ENCODE data around the gene KCTD16. TPM values are rescaled to one million over a fixed set of nuclear protein-coding genes. Genes with fewer than 3 reads are reported as not detected.

KCTD16 gene
- total and polyA plus RNA-seq, 2 experiments from 2014 or later, result 0.45 to 3.4 TPM

- H3K4me2 ChIP-seq, result no peak overlapping the region
- no peak for DNase-seq (ENCODE audit: low spot score)
- H3K79me2 ChIP-seq, result no peaks in the 10 kb centered on the region
- no peak overlapping the region for H2AFZ ChIP-seq
- no peaks in the 10 kb centered on the region for H3K36me3 ChIP-seq (replicated peaks; ENCODE audit: insufficient read depth, low read depth)
- no peak overlapping the region for H3K27ac ChIP-seq
- WGBS (ENCODE audit: low lambda C conversion rate, missing lambda C conversion rate), result 85% methylated on average over 3 of the region's 3 CpGs
- no peaks in the 10 kb centered on the region for H3K9me2 ChIP-seq (replicated peaks; ENCODE audit: insufficient read depth)
- H3K9me3 ChIP-seq (ENCODE audit: low read depth), result no peaks in the 10 kb centered on the region
- no peaks in the 10 kb centered on the region for H4K20me1 ChIP-seq (ENCODE audit: insufficient read depth, poor library complexity, severe bottlenecking)
- no peak overlapping the region for H3K4me3 ChIP-seq
- H3K4me1 ChIP-seq (ENCODE audit: insufficient read depth), result no peaks in the 10 kb centered on the region
- no peaks in the 10 kb centered on the region for H3K27me3 ChIP-seq
- no peak for TF ChIP-seq EZH2phosphoT487 (IDR thresholded peaks at IDR 0.05; ENCODE audit: low read depth, severe bottlenecking, unreplicated experiment)
- no peak for TF ChIP-seq EZH2 (IDR thresholded peaks at IDR 0.05; ENCODE audit: borderline replicate concordance)
- TF ChIP-seq CTCF (IDR thresholded peaks at IDR 0.05; ENCODE audit: poor library complexity), result no peak
These were observed 147.3 kb downstream of the KCTD16 start for GRCh38 chr5:144318011-144318410.

GRCh38 chr5:144318460-144318859 lies 147.8 kb downstream of the KCTD16 start:
- no peaks in the 10 kb centered on the region for H3K36me3 ChIP-seq (replicated peaks; ENCODE audit: insufficient read depth, low read depth)
- no peaks in the 10 kb centered on the region for H3K4me1 ChIP-seq (ENCODE audit: insufficient read depth)
- H3K4me3 ChIP-seq, result no peak overlapping the region
- no peaks in the 10 kb centered on the region for H3K27me3 ChIP-seq
- H3K79me2 ChIP-seq, result no peaks in the 10 kb centered on the region
- no peak overlapping the region for H2AFZ ChIP-seq
- DNase-seq (ENCODE audit: low spot score), result no peak
- H3K4me2 ChIP-seq, result no peak overlapping the region
- TF ChIP-seq EZH2phosphoT487 (IDR thresholded peaks at IDR 0.05; ENCODE audit: low read depth, severe bottlenecking, unreplicated experiment) (no peak), EZH2 (IDR thresholded peaks at IDR 0.05; ENCODE audit: borderline replicate concordance) (no peak), CTCF (IDR thresholded peaks at IDR 0.05; ENCODE audit: poor library complexity) (no peak)
- H3K9me2 ChIP-seq (replicated peaks; ENCODE audit: insufficient read depth), result no peaks in the 10 kb centered on the region
- no peak overlapping the region for H3K27ac ChIP-seq
- no peaks in the 10 kb centered on the region for H4K20me1 ChIP-seq (ENCODE audit: insufficient read depth, poor library complexity, severe bottlenecking)
- no peaks in the 10 kb centered on the region for H3K9me3 ChIP-seq (ENCODE audit: low read depth)
- 77% methylated on average over 4 of the region's 4 CpGs for WGBS (ENCODE audit: low lambda C conversion rate, missing lambda C conversion rate)

- H3K36me3 ChIP-seq (replicated peaks; ENCODE audit: insufficient read depth, low read depth), result no peaks in the 10 kb centered on the region
- no peak overlapping the region for H3K4me2 ChIP-seq
- H3K4me1 ChIP-seq (ENCODE audit: insufficient read depth), result no peaks in the 10 kb centered on the region
- DNase-seq (ENCODE audit: low spot score), result no peak
- H3K9me2 ChIP-seq (replicated peaks; ENCODE audit: insufficient read depth), result no peaks in the 10 kb centered on the region
- no peak overlapping the region for H3K27ac ChIP-seq
- no peaks in the 10 kb centered on the region for H3K27me3 ChIP-seq
- TF ChIP-seq CTCF (IDR thresholded peaks at IDR 0.05; ENCODE audit: poor library complexity) (no peak), EZH2phosphoT487 (IDR thresholded peaks at IDR 0.05; ENCODE audit: low read depth, severe bottlenecking, unreplicated experiment) (no peak), EZH2 (IDR thresholded peaks at IDR 0.05; ENCODE audit: borderline replicate concordance) (no peak)
- H3K4me3 ChIP-seq, result no peak overlapping the region
- no peak overlapping the region for H2AFZ ChIP-seq
- 94% methylated on average over 1 of the region's 1 CpG for WGBS (ENCODE audit: low lambda C conversion rate, missing lambda C conversion rate)
- H3K79me2 ChIP-seq, result no peaks in the 10 kb centered on the region
- no peaks in the 10 kb centered on the region for H3K9me3 ChIP-seq (ENCODE audit: low read depth)
- H4K20me1 ChIP-seq (ENCODE audit: insufficient read depth, poor library complexity, severe bottlenecking), result no peaks in the 10 kb centered on the region
These were observed 152.5 kb downstream of the KCTD16 start for GRCh38 chr5:144323181-144323580.

GRCh38 chr5:144325532-144325931 lies 154.9 kb downstream of the KCTD16 start:
- WGBS (ENCODE audit: low lambda C conversion rate, missing lambda C conversion rate), result 94% methylated on average over 3 of the region's 3 CpGs
- Histone ChIP-seq H3K9me3 (ENCODE audit: low read depth) (no peaks in the 10 kb centered on the region), H2AFZ (no peak overlapping the region), H3K4me2 (no peak overlapping the region), H3K4me3 (no peak overlapping the region), H3K79me2 (no peaks in the 10 kb centered on the region), H3K36me3 (replicated peaks; ENCODE audit: insufficient read depth, low read depth) (no peaks in the 10 kb centered on the region), H3K27me3 (no peaks in the 10 kb centered on the region), H3K9me2 (replicated peaks; ENCODE audit: insufficient read depth) (no peaks in the 10 kb centered on the region), H4K20me1 (ENCODE audit: insufficient read depth, poor library complexity, severe bottlenecking) (no peaks in the 10 kb centered on the region), H3K4me1 (ENCODE audit: insufficient read depth) (no peaks in the 10 kb centered on the region), H3K27ac (no peak overlapping the region)
- no peak for DNase-seq (ENCODE audit: low spot score)
- TF ChIP-seq CTCF (IDR thresholded peaks at IDR 0.05; ENCODE audit: poor library complexity), result no peak
